ENCODE measurements around the gene CCL14.

Gene CCL14

DNA sequence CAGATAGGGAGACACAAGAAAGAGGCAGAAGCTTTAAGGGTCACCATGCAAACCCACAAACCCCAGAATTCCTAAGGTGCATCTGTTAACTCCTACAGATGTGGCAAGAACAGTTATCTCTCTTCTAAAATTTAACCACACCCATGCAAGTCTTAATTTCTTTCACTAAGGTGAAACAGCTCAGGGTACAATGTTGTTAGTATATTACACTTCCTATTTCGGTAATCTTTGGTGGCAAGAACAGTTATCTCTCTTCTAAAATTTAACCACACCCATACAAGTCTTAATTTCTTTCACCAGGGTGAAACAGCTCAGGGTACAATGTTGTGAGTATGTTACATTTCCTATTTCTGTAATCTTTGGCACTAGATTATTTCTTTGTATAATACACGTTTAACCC is 24.7 kb upstream of the CCL14 start:
- H3K4me2 ChIP-seq (ENCODE audit: low read depth, low read length), result no peak overlapping the region
- DNase-seq, result no peak
- H3F3A ChIP-seq (ENCODE audit: insufficient read depth, low read length), result peaks cover 9% of the 10 kb centered on the region; the same call in 1 of the 2 replicates
- H3K27me3 ChIP-seq (replicated peaks; ENCODE audit: insufficient read depth, low read length), result no peaks in the 10 kb centered on the region
- H3K27ac ChIP-seq (ENCODE audit: low read length), result no peak overlapping the region
- no peak overlapping the region for H3K4me3 ChIP-seq (ENCODE audit: low read length)
- no peaks in the 10 kb centered on the region for H4K20me1 ChIP-seq (ENCODE audit: insufficient read depth, low read length)
- no peak overlapping the region for H3K9ac ChIP-seq (ENCODE audit: low read length)
- no peaks in the 10 kb centered on the region for H3K9me3 ChIP-seq (replicated peaks; ENCODE audit: insufficient read depth, low read length)
- H3K79me2 ChIP-seq (ENCODE audit: low read length), result no peaks in the 10 kb centered on the region
- no peaks in the 10 kb centered on the region for H3K36me3 ChIP-seq (replicated peaks; ENCODE audit: insufficient read depth, low read length)
- no peak overlapping the region for H2AFZ ChIP-seq (ENCODE audit: low read length)
- peaks cover 18% of the 10 kb centered on the region for H3K4me1 ChIP-seq (ENCODE audit: low read length)
- no peaks in the 10 kb centered on the region for H3K9me2 ChIP-seq (replicated peaks; ENCODE audit: insufficient read depth, low read length)
- TF ChIP-seq EZH2phosphoT487 (IDR thresholded peaks at IDR 0.05; ENCODE audit: low read length) (no peak), EZH2 (optimal IDR thresholded peaks at IDR 0.05; ENCODE audit: low read depth, low read length) (no peak)
- TF ChIP-seq, protein P1, sequence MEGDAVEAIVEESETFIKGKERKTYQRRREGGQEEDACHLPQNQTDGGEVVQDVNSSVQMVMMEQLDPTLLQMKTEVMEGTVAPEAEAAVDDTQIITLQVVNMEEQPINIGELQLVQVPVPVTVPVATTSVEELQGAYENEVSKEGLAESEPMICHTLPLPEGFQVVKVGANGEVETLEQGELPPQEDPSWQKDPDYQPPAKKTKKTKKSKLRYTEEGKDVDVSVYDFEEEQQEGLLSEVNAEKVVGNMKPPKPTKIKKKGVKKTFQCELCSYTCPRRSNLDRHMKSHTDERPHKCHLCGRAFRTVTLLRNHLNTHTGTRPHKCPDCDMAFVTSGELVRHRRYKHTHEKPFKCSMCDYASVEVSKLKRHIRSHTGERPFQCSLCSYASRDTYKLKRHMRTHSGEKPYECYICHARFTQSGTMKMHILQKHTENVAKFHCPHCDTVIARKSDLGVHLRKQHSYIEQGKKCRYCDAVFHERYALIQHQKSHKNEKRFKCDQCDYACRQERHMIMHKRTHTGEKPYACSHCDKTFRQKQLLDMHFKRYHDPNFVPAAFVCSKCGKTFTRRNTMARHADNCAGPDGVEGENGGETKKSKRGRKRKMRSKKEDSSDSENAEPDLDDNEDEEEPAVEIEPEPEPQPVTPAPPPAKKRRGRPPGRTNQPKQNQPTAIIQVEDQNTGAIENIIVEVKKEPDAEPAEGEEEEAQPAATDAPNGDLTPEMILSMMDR (IDR thresholded peaks at IDR 0.05; ENCODE audit: low read length), result no peak

- H4K20me1 ChIP-seq (ENCODE audit: insufficient read depth, low read length), result no peaks in the 10 kb centered on the region
These were observed 22.6 kb upstream of the CCL14 start for GRCh38 chr17:36008998-36009665.

DNA sequence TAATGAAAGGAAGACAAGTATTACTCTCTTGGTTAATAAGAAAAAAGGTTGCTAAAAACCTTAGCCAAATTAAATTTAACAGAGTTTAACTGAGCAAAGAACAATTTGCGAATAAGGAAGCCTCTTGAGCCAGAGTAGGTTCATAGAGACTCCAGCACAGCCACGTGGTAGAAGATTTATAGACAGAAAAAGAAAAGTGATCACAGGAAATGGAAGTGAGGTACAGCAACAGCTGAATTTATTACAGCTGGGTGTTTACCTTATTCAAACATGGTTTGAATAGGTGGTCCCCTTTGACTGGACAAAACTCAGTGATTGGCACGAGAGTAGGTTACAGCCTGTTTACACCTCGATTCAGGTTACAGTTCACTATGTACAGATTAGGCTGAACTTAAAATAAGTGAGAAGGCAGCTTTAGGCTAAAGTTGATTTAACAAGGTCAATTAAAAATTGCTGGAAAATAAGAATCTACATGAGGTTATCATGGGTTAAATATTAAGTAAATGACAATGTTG is 18.1 kb upstream of the CCL14 start:
- Histone ChIP-seq H3K27ac (ENCODE audit: low read length) (no peak overlapping the region; the same call in 1 of the 2 replicates), H3K27me3 (replicated peaks; ENCODE audit: insufficient read depth, low read length) (no peaks in the 10 kb centered on the region), H2AFZ (ENCODE audit: low read length) (peak overlapping the region; percentile 65), H3K9me2 (replicated peaks; ENCODE audit: insufficient read depth, low read length) (no peaks in the 10 kb centered on the region), H3K9me3 (replicated peaks; ENCODE audit: insufficient read depth, low read length) (no peaks in the 10 kb centered on the region), H3K4me1 (ENCODE audit: low read length) (peaks cover 19% of the 10 kb centered on the region), H3K4me3 (ENCODE audit: low read length) (no peak overlapping the region), H4K20me1 (ENCODE audit: insufficient read depth, low read length) (no peaks in the 10 kb centered on the region), H3K36me3 (replicated peaks; ENCODE audit: insufficient read depth, low read length) (no peaks in the 10 kb centered on the region), H3K4me2 (ENCODE audit: low read depth, low read length) (peak overlapping the region; percentile 56), H3K79me2 (ENCODE audit: low read length) (no peaks in the 10 kb centered on the region), H3F3A (ENCODE audit: insufficient read depth, low read length) (peaks cover 4% of the 10 kb centered on the region; the same call in 1 of the 2 replicates), H3K9ac (ENCODE audit: low read length) (peak overlapping the region; percentile 10; the same call in 1 of the 2 replicates)
- peak; percentile 33 for DNase-seq
- TF ChIP-seq, protein P1 (IDR thresholded peaks at IDR 0.05; ENCODE audit: low read length), result no peak
- TF ChIP-seq EZH2 (optimal IDR thresholded peaks at IDR 0.05; ENCODE audit: low read depth, low read length) (no peak), EZH2phosphoT487 (IDR thresholded peaks at IDR 0.05; ENCODE audit: low read length) (no peak)

More at GRCh38 chr17:36008998-36009665, 22.6 kb upstream of the CCL14 start:
- DNase-seq, result peak; percentile 83
- H3K36me3 ChIP-seq (replicated peaks; ENCODE audit: insufficient read depth, low read length), result no peaks in the 10 kb centered on the region
- peak overlapping the region; percentile 45 for H3K4me3 ChIP-seq (ENCODE audit: low read length)
- H2AFZ ChIP-seq (ENCODE audit: low read length), result peak overlapping the region; percentile 72
- H3K79me2 ChIP-seq (ENCODE audit: low read length), result no peaks in the 10 kb centered on the region
- peak overlapping the region; percentile 68 for H3K4me2 ChIP-seq (ENCODE audit: low read depth, low read length)
- no peaks in the 10 kb centered on the region for H3K27me3 ChIP-seq (replicated peaks; ENCODE audit: insufficient read depth, low read length)
- H3K9me3 ChIP-seq (replicated peaks; ENCODE audit: insufficient read depth, low read length), result no peaks in the 10 kb centered on the region
- H3F3A ChIP-seq (ENCODE audit: insufficient read depth, low read length), result peaks cover 4% of the 10 kb centered on the region; the same call in 1 of the 2 replicates
- no peaks in the 10 kb centered on the region for H3K9me2 ChIP-seq (replicated peaks; ENCODE audit: insufficient read depth, low read length)
- H3K27ac ChIP-seq (ENCODE audit: low read length), result peak overlapping the region; percentile 78
- TF ChIP-seq EZH2 (optimal IDR thresholded peaks at IDR 0.05; ENCODE audit: low read depth, low read length), result no peak
- TF ChIP-seq, protein P1 (IDR thresholded peaks at IDR 0.05; ENCODE audit: low read length), result peak; percentile 73
- TF ChIP-seq EZH2phosphoT487 (IDR thresholded peaks at IDR 0.05; ENCODE audit: low read length), result no peak
- H3K9ac ChIP-seq (ENCODE audit: low read length), result peak overlapping the region; percentile 35; the same call in 1 of the 2 replicates
- peaks cover 19% of the 10 kb centered on the region for H3K4me1 ChIP-seq (ENCODE audit: low read length)
